AG04449 (cell line): ENCODE measurements around the gene POU2F3.

Source experiments
- CTCF ChIA-PET: fragments of 350-600 bp; formaldehyde crosslinking; extraction: SDS; loops from one replicate; lab custom pipeline; 2021; ENCODE audit warnings: antibody characterized with exemption; lab: Yijun Ruan, JAX
- POLR2A ChIA-PET: fragments of 400-600, 350-600 bp; formaldehyde crosslinking; extraction: SDS; loops from one replicate; lab custom pipeline; 2020; ENCODE audit warnings: antibody characterized with exemption, inconsistent platforms; lab: Yijun Ruan, JAX
- DNase-seq: peaks from one replicate; pipeline ENCODE4 v3.0.0-alpha.2; 2010; ENCODE audit warnings: low read depth, low spot score
- H3K4me3 ChIP-seq: 2 replicates; pipeline ENCODE4 v1.5.1; 2011; ENCODE audit warnings: low read depth, mild to moderate bottlenecking, control low read depth, low read length
- CTCF ChIP-seq: IDR thresholded peaks from one replicate; pipeline ENCODE4 v1.5.1; 2011; ENCODE audit warnings: mild to moderate bottlenecking, moderate library complexity, low read length, control low read depth, inconsistent platforms; ENCODE audit not compliant: insufficient read depth; ENCODE audit errors: missing control alignments

Gene POU2F3

GRCh38 chr11:120200677-120201076 lies 39.3 kb upstream of the POU2F3 start:
- H3K4me3 ChIP-seq = no peak overlapping the region
- POLR2A ChIA-PET = no interaction called here
- DNase-seq = no peak
- no peak for TF ChIP-seq CTCF
- CTCF ChIA-PET = interaction anchor here (1.4 kb wide), 1 partner anchor 12 kb away, joined by 5 read pairs; no protein-coding TSS in a partner anchor

GRCh38 chr11:120201653-120202052 lies 38.3 kb upstream of the POU2F3 start:
- no peak for TF ChIP-seq CTCF
- POLR2A ChIA-PET = no interaction called here
- no peak overlapping the region for H3K4me3 ChIP-seq
- CTCF ChIA-PET = interaction anchor here (0.8 to 1.4 kb wide), 2 partner anchors 11 to 31 kb away, joined by 3 to 5 read pairs; no protein-coding TSS in a partner anchor
- DNase-seq = no peak

GRCh38 chr11:120203626-120204025 lies 36.3 kb upstream of the POU2F3 start:
- CTCF ChIA-PET = interaction anchor here (0.7 to 1.6 kb wide), 5 partner anchors 14 to 99 kb away, joined by 3 to 6 read pairs (median 4); no protein-coding TSS in a partner anchor
- TF ChIP-seq CTCF = no peak
- DNase-seq = no peak
- no peak overlapping the region for H3K4me3 ChIP-seq
- POLR2A ChIA-PET = no interaction called here

GRCh38 chr11:120205596-120206161 lies 34.3 kb upstream of the POU2F3 start:
- POLR2A ChIA-PET = no interaction called here

GRCh38 chr11:120207512-120207911 lies 32.4 kb upstream of the POU2F3 start:
- ChIA-PET POLR2A (no interaction called here), CTCF (interaction anchor here (0.8 to 1.8 kb wide), 5 partner anchors 9 to 93 kb away, joined by 3 to 6 read pairs (median 3); no protein-coding TSS in a partner anchor)
- DNase-seq = no peak
- TF ChIP-seq CTCF = no peak
- H3K4me3 ChIP-seq = no peak overlapping the region

More at GRCh38 chr11:120205596-120206161, 34.3 kb upstream of the POU2F3 start:
- TF ChIP-seq CTCF = no peak
- no peak for DNase-seq
- H3K4me3 ChIP-seq = no peak overlapping the region
- CTCF ChIA-PET = interaction anchor here (1.1 to 2.2 kb wide), 4 partner anchors 11 to 101 kb away, joined by 3 to 11 read pairs (median 4); no protein-coding TSS in a partner anchor

- no peak for TF ChIP-seq CTCF
- POLR2A ChIA-PET = no interaction called here
- DNase-seq = no peak
- CTCF ChIA-PET = interaction anchor here (0.8 to 1.9 kb wide), 9 partner anchors 9 to 95 kb away, joined by 3 to 10 read pairs (median 6); no protein-coding TSS in a partner anchor
- H3K4me3 ChIP-seq = no peak overlapping the region
Measured at GRCh38 chr11:120208001-120208441, 31.9 kb upstream of the POU2F3 start.
